Limb (tissue), 2 donors: ENCODE results near the gene TSC1.

Experiments used
- DNase-seq, 2 donors: peaks; one replicate each; pipeline ENCODE4 v3.0.0-alpha.2; 2016; ENCODE audit errors: extremely low spot score in 2 of 2

The TSC1 gene

GRCh38 chr9:132863096-132863495, 81.3 kb downstream of the TSC1 start:
- DNase-seq, result no peak

GRCh38 chr9:132862533-132862932, 81.9 kb downstream of the TSC1 start:
- DNase-seq, result no peak

GRCh38 chr9:132861666-132862065, 82.8 kb downstream of the TSC1 start:
- no peak for DNase-seq

GRCh38 chr9:132858751-132859150, 85.7 kb downstream of the TSC1 start:
- no peak for DNase-seq

- DNase-seq, result no peak
These were observed 86.6 kb downstream of the TSC1 start for GRCh38 chr9:132857616-132858342.

- peak; percentile 29 to 41 for DNase-seq
These were observed 87.4 kb downstream of the TSC1 start for GRCh38 chr9:132857031-132857430.

- DNase-seq, result no peak
These were observed 88.5 kb downstream of the TSC1 start for GRCh38 chr9:132855904-132856303.

- no peak for DNase-seq
These were observed 89.6 kb downstream of the TSC1 start for GRCh38 chr9:132854832-132855231.

GRCh38 chr9:132853482-132853881, 90.9 kb downstream of the TSC1 start:
- DNase-seq, result no peak

- no peak for DNase-seq
These were observed 95.2 kb downstream of the TSC1 start for GRCh38 chr9:132849185-132849706.

GRCh38 chr9:132846918-132847515, 97.4 kb downstream of the TSC1 start:
- no peak for DNase-seq

- DNase-seq, result no peak
These were observed 98.1 kb downstream of the TSC1 start for GRCh38 chr9:132846109-132846917.

- no peak for DNase-seq
These were observed 102.0 kb downstream of the TSC1 start for GRCh38 chr9:132842124-132843044.
